Calu3 (cell line): Measurements from ENCODE around the gene BBLN. TPM values are rescaled to one million over a fixed set of nuclear protein-coding genes. Genes with fewer than 3 reads are reported as not detected.

Experiments
- BruUV-seq: library from RNA; stranded (reverse); fragments of 400-500 nt; replicated peaks from 2 replicates; lab custom pipeline; 2021; lab: Mats Ljungman, UMichigan
- CTCF ChIA-PET: fragments of 300-600 bp; sonication (Branson Sonifier 250); formaldehyde crosslinking; loops from one replicate; lab custom pipeline; 2022; ENCODE audit warnings: antibody characterized with exemption; lab: Charles Lee
- DNase-seq: peaks from one replicate; pipeline ENCODE4 v3.0.0; 2022
- H3K27ac Mint-ChIP-seq: one replicate; pipeline ENCODE4 v1.8.0; 2022; ENCODE audit warnings: mixed read lengths; ENCODE audit not compliant: unreplicated experiment
- H3K27me3 Mint-ChIP-seq: one replicate; pipeline ENCODE4 v1.8.0; 2022; ENCODE audit warnings: mixed read lengths; ENCODE audit not compliant: unreplicated experiment
- H3K36me3 Mint-ChIP-seq: one replicate; pipeline ENCODE4 v1.8.0; 2022; ENCODE audit warnings: mild to moderate bottlenecking, moderate library complexity, mixed read lengths; ENCODE audit not compliant: insufficient read depth, unreplicated experiment
- H3K4me1 Mint-ChIP-seq: one replicate; pipeline ENCODE4 v1.8.0; 2022; ENCODE audit warnings: mild to moderate bottlenecking, low read depth, mixed read lengths; ENCODE audit not compliant: unreplicated experiment
- H3K4me3 Mint-ChIP-seq: one replicate; pipeline ENCODE4 v1.8.0; 2022; ENCODE audit warnings: mild to moderate bottlenecking, low read depth, moderate library complexity, mixed read lengths; ENCODE audit not compliant: unreplicated experiment
- H3K9me3 Mint-ChIP-seq: one replicate; pipeline ENCODE4 v1.8.0; 2022; ENCODE audit warnings: low read depth, mixed read lengths; ENCODE audit not compliant: unreplicated experiment
- intact Hi-C: fragments of 100-400 bp; cut with micrococcal nuclease; formaldehyde crosslinking; loops from one replicate; pipeline ENCODE4 v1.10.0; 2022; ENCODE audit not compliant: unreplicated experiment
- total RNA-seq: library from RNA; stranded (reverse); gene quantifications from 2 replicates; pipeline ENCODE4 v1.2.3, GENCODE V29; 2022
- TF ChIP-seq, protein P1 (sequence below): fragments of 200-600 bp; IDR thresholded peaks from one replicate; pipeline ENCODE4 v1.8.0; 2022; ENCODE audit warnings: antibody characterized with exemption; ENCODE audit not compliant: unreplicated experiment

Gene BBLN
- total RNA-seq, 1 experiment from 2014 or later: 82.3 TPM

DNA sequence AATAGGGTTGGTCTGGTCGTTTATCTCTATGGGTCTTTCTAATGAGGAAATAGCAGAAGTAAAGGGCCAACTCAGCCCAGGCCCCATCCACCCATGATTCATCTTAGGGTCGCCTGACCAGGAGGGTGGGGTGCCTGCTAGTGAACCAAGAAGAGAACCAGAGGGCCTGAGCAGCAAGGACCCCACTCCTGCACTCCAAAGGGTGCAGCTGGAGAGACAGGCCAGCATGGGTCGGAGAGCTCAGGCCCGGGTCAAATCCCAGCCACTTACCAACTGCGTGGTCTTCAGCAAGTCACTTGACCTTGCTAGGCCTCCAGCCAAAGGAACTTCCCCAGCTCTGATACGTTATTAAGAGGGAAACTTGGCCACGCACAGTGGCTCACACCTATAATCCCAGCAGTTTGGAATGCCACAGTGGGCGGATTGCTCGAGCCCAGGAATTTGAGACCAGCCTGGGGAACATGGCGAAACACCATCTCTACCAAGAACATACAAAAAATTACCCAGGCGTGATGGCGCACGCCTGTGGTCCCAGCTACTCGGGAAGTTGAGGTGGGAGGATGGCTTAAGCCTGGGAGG is 4.3 kb downstream of the BBLN start:
- no peak overlapping the region for H3K4me3 Mint-ChIP-seq
- H3K27me3 Mint-ChIP-seq: no peaks in the 10 kb centered on the region
- intact Hi-C loops: no loop called here
- no peaks in the 10 kb centered on the region for H3K9me3 Mint-ChIP-seq
- TF ChIP-seq, protein P1, sequence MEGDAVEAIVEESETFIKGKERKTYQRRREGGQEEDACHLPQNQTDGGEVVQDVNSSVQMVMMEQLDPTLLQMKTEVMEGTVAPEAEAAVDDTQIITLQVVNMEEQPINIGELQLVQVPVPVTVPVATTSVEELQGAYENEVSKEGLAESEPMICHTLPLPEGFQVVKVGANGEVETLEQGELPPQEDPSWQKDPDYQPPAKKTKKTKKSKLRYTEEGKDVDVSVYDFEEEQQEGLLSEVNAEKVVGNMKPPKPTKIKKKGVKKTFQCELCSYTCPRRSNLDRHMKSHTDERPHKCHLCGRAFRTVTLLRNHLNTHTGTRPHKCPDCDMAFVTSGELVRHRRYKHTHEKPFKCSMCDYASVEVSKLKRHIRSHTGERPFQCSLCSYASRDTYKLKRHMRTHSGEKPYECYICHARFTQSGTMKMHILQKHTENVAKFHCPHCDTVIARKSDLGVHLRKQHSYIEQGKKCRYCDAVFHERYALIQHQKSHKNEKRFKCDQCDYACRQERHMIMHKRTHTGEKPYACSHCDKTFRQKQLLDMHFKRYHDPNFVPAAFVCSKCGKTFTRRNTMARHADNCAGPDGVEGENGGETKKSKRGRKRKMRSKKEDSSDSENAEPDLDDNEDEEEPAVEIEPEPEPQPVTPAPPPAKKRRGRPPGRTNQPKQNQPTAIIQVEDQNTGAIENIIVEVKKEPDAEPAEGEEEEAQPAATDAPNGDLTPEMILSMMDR: no peak
- CTCF ChIA-PET: interaction anchor here (1.2 kb wide), 1 partner anchor 39 kb away, joined by 3 read pairs; no protein-coding TSS in a partner anchor
- H3K27ac Mint-ChIP-seq: no peak overlapping the region
- BruUV-seq: no TSS peak
- peaks cover 69% of the 10 kb centered on the region for H3K36me3 Mint-ChIP-seq
- no peak for DNase-seq
- H3K4me1 Mint-ChIP-seq: no peaks in the 10 kb centered on the region

DNA sequence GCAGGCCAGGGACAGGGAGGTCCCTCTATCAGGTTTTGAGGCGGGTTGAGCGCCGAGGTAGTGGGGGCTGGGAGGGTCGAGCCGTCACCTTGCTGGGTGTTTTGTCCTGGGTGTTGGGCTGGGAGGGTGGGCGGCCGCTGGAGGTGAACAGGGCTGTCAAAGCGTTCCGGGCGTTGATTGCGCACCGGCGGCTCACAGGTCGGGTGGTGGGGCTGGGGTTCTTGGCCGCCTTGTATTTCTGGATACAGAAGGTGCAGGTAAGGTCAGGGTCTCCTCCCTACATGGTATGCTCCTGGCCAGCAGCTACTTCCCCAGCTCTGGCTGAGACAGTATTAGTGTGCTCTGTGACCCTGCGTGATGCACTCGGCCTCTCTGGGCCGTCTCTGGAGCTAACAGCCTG is 6.1 kb downstream of the BBLN start:
- DNase-seq: no peak
- BruUV-seq: no TSS peak
- CTCF ChIA-PET: no interaction called here
- H3K27me3 Mint-ChIP-seq: no peaks in the 10 kb centered on the region
- H3K9me3 Mint-ChIP-seq: no peaks in the 10 kb centered on the region
- peaks cover 51% of the 10 kb centered on the region for H3K36me3 Mint-ChIP-seq
- H3K27ac Mint-ChIP-seq: no peak overlapping the region
- intact Hi-C loops: no loop called here
- TF ChIP-seq, protein P1: no peak
- no peaks in the 10 kb centered on the region for H3K4me1 Mint-ChIP-seq
- H3K4me3 Mint-ChIP-seq: no peak overlapping the region

DNA sequence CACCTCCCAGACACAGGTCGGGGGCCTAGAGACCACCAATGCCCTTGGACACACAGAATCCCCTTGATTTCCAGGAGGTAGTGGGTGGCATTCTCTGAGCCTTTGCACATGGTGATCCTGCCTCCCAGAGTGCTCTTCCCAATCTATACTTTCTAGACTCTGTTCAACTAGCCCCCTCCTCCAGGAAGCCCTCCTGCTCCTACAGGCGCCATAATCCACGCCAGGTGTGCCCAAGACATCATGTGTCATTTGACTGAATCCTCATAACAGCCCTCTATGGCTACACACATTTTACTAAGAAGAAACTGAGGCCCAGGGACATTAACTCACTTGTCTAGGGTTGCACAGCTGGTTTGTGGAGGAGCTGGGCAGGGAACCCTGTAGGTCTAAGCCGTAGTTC is 7.1 kb downstream of the BBLN start:
- H3K36me3 Mint-ChIP-seq: peaks cover 42% of the 10 kb centered on the region
- BruUV-seq: no TSS peak

DNA sequence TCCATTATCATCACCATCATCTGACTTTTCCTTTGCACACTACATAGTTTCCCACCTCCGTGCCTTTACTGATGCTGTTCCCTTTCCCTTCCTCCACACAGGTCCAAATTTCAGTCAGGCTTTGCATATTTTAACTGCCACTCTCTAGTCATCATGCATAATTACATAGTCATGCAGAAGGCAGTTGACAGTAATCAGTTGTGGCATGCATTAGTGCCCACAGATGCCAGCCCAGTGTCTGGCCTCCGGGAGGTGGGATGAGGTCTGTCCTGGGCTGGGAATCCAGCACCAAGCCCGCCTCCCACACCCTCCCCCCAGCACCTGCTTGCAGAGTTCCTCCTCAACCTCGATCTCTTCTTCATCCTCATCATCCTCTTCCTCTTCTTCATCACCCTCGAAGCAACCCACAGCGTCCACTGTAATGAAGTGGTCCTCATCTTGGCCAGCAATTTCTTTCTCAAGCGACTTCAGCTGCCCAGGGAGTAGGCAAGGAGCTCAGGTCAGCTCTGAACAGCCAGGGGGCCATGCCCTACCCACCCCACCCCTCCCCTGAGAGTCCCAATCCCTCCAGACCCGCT is 8.8 kb downstream of the BBLN start:
- DNase-seq: no peak
- no TSS peak for BruUV-seq
- CTCF ChIA-PET: no interaction called here
- H3K4me3 Mint-ChIP-seq: no peak overlapping the region
- H3K27ac Mint-ChIP-seq: peak overlapping the region; percentile 69
- peaks cover 33% of the 10 kb centered on the region for H3K36me3 Mint-ChIP-seq
- intact Hi-C loops: no loop called here
- H3K4me1 Mint-ChIP-seq: no peaks in the 10 kb centered on the region
- no peaks in the 10 kb centered on the region for H3K9me3 Mint-ChIP-seq
- TF ChIP-seq, protein P1: no peak
- no peaks in the 10 kb centered on the region for H3K27me3 Mint-ChIP-seq

More for the DNA sequence above, 7.1 kb downstream of the BBLN start:
- no peak for DNase-seq
- H3K4me3 Mint-ChIP-seq: no peak overlapping the region
- TF ChIP-seq, protein P1: no peak
- H3K27ac Mint-ChIP-seq: no peak overlapping the region
- no peaks in the 10 kb centered on the region for H3K4me1 Mint-ChIP-seq
- H3K9me3 Mint-ChIP-seq: no peaks in the 10 kb centered on the region
- intact Hi-C loops: no loop called here
- CTCF ChIA-PET: no interaction called here
- H3K27me3 Mint-ChIP-seq: no peaks in the 10 kb centered on the region
